Neural cell (in vitro differentiated cells): ENCODE results near the gene KRTAP9-4. TPM values are rescaled to one million over a fixed set of nuclear protein-coding genes. Genes with fewer than 3 reads are reported as not detected.

Experiments
- H2AFZ ChIP-seq: fragments of 200-600, 300-800 bp; sonication (generic), shearing (Covaris generic); 2 replicates; pipeline ENCODE4 v1.6.0; 2014; ENCODE audit warnings: low read depth, mild to moderate bottlenecking, antibody characterized with exemption, low read length, moderate library complexity
- H3F3A ChIP-seq: fragments of 200-600 bp; shearing (Covaris generic); 2 replicates; pipeline ENCODE4 v1.6.1; 2016; ENCODE audit warnings: mild to moderate bottlenecking, moderate library complexity, mixed read lengths, antibody characterized with exemption, low read length; ENCODE audit not compliant: insufficient read depth, poor library complexity, severe bottlenecking
- H3K27ac ChIP-seq: fragments of 200-600, 300-800 bp; sonication (generic), shearing (Covaris generic); 2 replicates; pipeline ENCODE4 v1.5.1; 2014; ENCODE audit warnings: mild to moderate bottlenecking, low read length, moderate library complexity
- H3K27me3 ChIP-seq: fragments of 300-800, 200-600 bp; sonication (generic), shearing (Covaris generic); 2 replicates; pipeline ENCODE4 v1.6.0; 2014; ENCODE audit warnings: mild to moderate bottlenecking, low read depth, low read length, moderate library complexity; ENCODE audit not compliant: insufficient read depth
- H3K36me3 ChIP-seq: fragments of 300-800, 200-600 bp; sonication (generic), shearing (Covaris generic); 2 replicates; pipeline ENCODE4 v1.5.1; 2014; ENCODE audit warnings: mild to moderate bottlenecking, antibody characterized with exemption, low read length, moderate library complexity; ENCODE audit not compliant: insufficient read depth
- H3K4me2 ChIP-seq: fragments of 300-800, 200-600 bp; sonication (generic), shearing (Covaris generic); 2 replicates; pipeline ENCODE4 v1.6.0; 2014; ENCODE audit warnings: mild to moderate bottlenecking, low read length
- H3K4me3 ChIP-seq: fragments of 300-800, 200-600 bp; sonication (generic), shearing (Covaris generic); 2 replicates; pipeline ENCODE4 v1.5.1; 2014; ENCODE audit warnings: mild to moderate bottlenecking, low read length, moderate library complexity
- H3K79me2 ChIP-seq: fragments of 200-600 bp; shearing (Covaris generic); replicated peaks from 2 replicates; pipeline ENCODE4 v1.6.0; 2014; ENCODE audit warnings: mild to moderate bottlenecking, low read length, moderate library complexity; ENCODE audit not compliant: insufficient read depth
- H3K9ac ChIP-seq: fragments of 300-800, 200-600 bp; sonication (generic), shearing (Covaris generic); 2 replicates; pipeline ENCODE4 v1.6.1; 2016; ENCODE audit warnings: mild to moderate bottlenecking, low read length, mixed read lengths
- H3K9me2 ChIP-seq: fragments of 200-600 bp; shearing (Covaris generic); 2 replicates; pipeline ENCODE4 v1.6.1; 2016; ENCODE audit warnings: mild to moderate bottlenecking, low read length, mixed read lengths; ENCODE audit not compliant: insufficient read depth
- H3K9me3 ChIP-seq: fragments of 200-600, 300-800 bp; sonication (generic), shearing (Covaris generic); 2 replicates; pipeline ENCODE4 v1.6.1; 2016; ENCODE audit warnings: mild to moderate bottlenecking, mixed run types, low read length, moderate library complexity, mixed read lengths
- H4K20me1 ChIP-seq: fragments of 200-600 bp; shearing (Covaris generic); 2 replicates; pipeline ENCODE4 v1.6.1; 2016; ENCODE audit warnings: mild to moderate bottlenecking, mixed run types; ENCODE audit not compliant: insufficient read depth
- EP300 ChIP-seq: fragments of 450-650 bp; conservative IDR thresholded peaks from 2 replicates; pipeline ENCODE4 v1.6.1; 2014; ENCODE audit warnings: antibody characterized with exemption, mild to moderate bottlenecking, moderate library complexity; ENCODE audit not compliant: poor library complexity, severe bottlenecking
- EZH2 ChIP-seq: fragments of 200-600, 300-800 bp; shearing (Covaris generic), sonication (generic); IDR thresholded peaks from 2 replicates; pipeline ENCODE4 v1.6.1; 2014; ENCODE audit warnings: antibody characterized with exemption, low read length, borderline replicate concordance, mild to moderate bottlenecking; ENCODE audit not compliant: insufficient read depth, poor library complexity, severe bottlenecking
- MXI1 ChIP-seq: fragments of 450-650 bp; conservative IDR thresholded peaks from 2 replicates; pipeline ENCODE4 v1.6.1; 2014; ENCODE audit warnings: antibody characterized with exemption, mild to moderate bottlenecking; ENCODE audit not compliant: poor library complexity, severe bottlenecking
- POLR2AphosphoS5 ChIP-seq: IDR thresholded peaks from 2 replicates; pipeline ENCODE4 v1.6.1; 2012
- RAD21 ChIP-seq: fragments of 450-650 bp; conservative IDR thresholded peaks from 2 replicates; pipeline ENCODE4 v1.6.1; 2014; ENCODE audit warnings: antibody characterized with exemption, mild to moderate bottlenecking, moderate library complexity
- SMC3 ChIP-seq: fragments of 450-650 bp; conservative IDR thresholded peaks from 2 replicates; pipeline ENCODE4 v1.6.1; 2014; ENCODE audit warnings: antibody characterized with exemption, mild to moderate bottlenecking, moderate library complexity; ENCODE audit not compliant: poor library complexity
- TAF1 ChIP-seq: IDR thresholded peaks from 2 replicates; pipeline ENCODE4 v1.6.1; 2012; ENCODE audit warnings: low read depth
- polyA plus RNA-seq: library from polyadenylated mRNA; depleted of rRNA; stranded (reverse); fragments of >200 nt; gene quantifications from 2 replicates; pipeline ENCODE4 v1.2.3, GENCODE V29; 2014
- TF ChIP-seq, protein P1 (sequence below): fragments of 450-650 bp; IDR thresholded peaks from 2 replicates; pipeline ENCODE4 v1.5.1; 2014; ENCODE audit warnings: antibody characterized with exemption, mild to moderate bottlenecking, moderate library complexity; ENCODE audit not compliant: poor library complexity, severe bottlenecking
- TF ChIP-seq, protein P2 (sequence below): IDR thresholded peaks from 2 replicates; pipeline ENCODE4 v1.6.1; 2012; ENCODE audit warnings: borderline replicate concordance

Gene KRTAP9-4
- polyA plus RNA-seq, 1 donor from 2014 or later, result not detected

DNA sequence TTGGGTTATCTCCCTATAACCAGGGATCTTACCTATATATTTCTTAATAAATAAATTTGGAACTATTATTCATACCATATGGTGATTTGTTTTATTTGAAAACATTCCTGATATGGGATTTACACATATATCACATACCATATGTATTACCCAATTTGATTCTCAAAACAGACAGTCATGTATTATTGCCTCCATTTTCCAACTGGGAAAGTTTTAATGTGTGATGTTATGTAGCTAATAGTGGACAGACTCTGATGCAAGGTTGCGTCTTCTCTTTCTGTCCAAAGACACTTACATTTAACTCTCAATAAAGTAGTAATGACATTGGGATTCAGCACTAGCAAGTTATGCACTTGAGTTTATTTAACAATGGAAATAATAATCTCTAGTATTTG, 6.8 kb downstream of the KRTAP9-4 start:
- Histone ChIP-seq H2AFZ (no peak overlapping the region), H3F3A (no peaks in the 10 kb centered on the region), H3K4me2 (no peak overlapping the region), H3K79me2 (no peaks in the 10 kb centered on the region), H3K27ac (no peak overlapping the region), H3K36me3 (no peaks in the 10 kb centered on the region), H3K27me3 (no peaks in the 10 kb centered on the region), H3K9me3 (no peaks in the 10 kb centered on the region), H3K9me2 (no peaks in the 10 kb centered on the region), H3K4me3 (no peak overlapping the region), H4K20me1 (no peaks in the 10 kb centered on the region), H3K9ac (no peak overlapping the region)
- TF ChIP-seq TAF1 (no peak), RAD21 (no peak), EP300 (no peak), MXI1 (no peak), SMC3 (no peak), EZH2 (no peak), POLR2AphosphoS5 (no peak)
- TF ChIP-seq, protein P1, sequence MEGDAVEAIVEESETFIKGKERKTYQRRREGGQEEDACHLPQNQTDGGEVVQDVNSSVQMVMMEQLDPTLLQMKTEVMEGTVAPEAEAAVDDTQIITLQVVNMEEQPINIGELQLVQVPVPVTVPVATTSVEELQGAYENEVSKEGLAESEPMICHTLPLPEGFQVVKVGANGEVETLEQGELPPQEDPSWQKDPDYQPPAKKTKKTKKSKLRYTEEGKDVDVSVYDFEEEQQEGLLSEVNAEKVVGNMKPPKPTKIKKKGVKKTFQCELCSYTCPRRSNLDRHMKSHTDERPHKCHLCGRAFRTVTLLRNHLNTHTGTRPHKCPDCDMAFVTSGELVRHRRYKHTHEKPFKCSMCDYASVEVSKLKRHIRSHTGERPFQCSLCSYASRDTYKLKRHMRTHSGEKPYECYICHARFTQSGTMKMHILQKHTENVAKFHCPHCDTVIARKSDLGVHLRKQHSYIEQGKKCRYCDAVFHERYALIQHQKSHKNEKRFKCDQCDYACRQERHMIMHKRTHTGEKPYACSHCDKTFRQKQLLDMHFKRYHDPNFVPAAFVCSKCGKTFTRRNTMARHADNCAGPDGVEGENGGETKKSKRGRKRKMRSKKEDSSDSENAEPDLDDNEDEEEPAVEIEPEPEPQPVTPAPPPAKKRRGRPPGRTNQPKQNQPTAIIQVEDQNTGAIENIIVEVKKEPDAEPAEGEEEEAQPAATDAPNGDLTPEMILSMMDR, result no peak
- TF ChIP-seq, protein P2, sequence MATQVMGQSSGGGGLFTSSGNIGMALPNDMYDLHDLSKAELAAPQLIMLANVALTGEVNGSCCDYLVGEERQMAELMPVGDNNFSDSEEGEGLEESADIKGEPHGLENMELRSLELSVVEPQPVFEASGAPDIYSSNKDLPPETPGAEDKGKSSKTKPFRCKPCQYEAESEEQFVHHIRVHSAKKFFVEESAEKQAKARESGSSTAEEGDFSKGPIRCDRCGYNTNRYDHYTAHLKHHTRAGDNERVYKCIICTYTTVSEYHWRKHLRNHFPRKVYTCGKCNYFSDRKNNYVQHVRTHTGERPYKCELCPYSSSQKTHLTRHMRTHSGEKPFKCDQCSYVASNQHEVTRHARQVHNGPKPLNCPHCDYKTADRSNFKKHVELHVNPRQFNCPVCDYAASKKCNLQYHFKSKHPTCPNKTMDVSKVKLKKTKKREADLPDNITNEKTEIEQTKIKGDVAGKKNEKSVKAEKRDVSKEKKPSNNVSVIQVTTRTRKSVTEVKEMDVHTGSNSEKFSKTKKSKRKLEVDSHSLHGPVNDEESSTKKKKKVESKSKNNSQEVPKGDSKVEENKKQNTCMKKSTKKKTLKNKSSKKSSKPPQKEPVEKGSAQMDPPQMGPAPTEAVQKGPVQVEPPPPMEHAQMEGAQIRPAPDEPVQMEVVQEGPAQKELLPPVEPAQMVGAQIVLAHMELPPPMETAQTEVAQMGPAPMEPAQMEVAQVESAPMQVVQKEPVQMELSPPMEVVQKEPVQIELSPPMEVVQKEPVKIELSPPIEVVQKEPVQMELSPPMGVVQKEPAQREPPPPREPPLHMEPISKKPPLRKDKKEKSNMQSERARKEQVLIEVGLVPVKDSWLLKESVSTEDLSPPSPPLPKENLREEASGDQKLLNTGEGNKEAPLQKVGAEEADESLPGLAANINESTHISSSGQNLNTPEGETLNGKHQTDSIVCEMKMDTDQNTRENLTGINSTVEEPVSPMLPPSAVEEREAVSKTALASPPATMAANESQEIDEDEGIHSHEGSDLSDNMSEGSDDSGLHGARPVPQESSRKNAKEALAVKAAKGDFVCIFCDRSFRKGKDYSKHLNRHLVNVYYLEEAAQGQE, result no peak

DNA sequence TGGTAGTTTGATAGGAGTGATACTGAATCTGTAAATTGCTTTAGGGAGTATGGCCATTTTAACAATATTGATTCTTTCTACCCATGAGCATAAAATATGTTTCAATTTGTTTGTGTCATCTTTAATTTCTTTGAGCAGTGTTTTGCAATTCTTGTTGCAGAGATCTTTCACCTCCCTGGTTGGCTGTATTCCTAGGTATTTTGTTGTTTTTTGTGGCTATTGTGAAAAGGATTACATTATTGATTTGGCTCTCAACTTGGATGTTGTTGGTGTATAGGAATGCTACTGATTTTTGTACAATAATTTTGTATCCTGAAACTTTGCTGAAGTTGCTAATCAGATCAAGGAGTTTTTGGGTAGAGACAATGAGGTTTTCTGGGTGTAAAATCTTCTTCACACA, 8.9 kb downstream of the KRTAP9-4 start:
- no peaks in the 10 kb centered on the region for H3K9me3 ChIP-seq
- H3K9me2 ChIP-seq, result no peaks in the 10 kb centered on the region
- no peak overlapping the region for H3K4me2 ChIP-seq
- H3K9ac ChIP-seq, result no peak overlapping the region
- H3K79me2 ChIP-seq, result no peaks in the 10 kb centered on the region
- H3F3A ChIP-seq, result no peaks in the 10 kb centered on the region
- no peaks in the 10 kb centered on the region for H3K27me3 ChIP-seq
- no peaks in the 10 kb centered on the region for H4K20me1 ChIP-seq
- H3K36me3 ChIP-seq, result no peaks in the 10 kb centered on the region
- no peak overlapping the region for H2AFZ ChIP-seq
- TF ChIP-seq, protein P2, result no peak
- TF ChIP-seq POLR2AphosphoS5 (no peak), EP300 (no peak), EZH2 (no peak), SMC3 (no peak), MXI1 (no peak), TAF1 (no peak)
- no peak overlapping the region for H3K4me3 ChIP-seq
- no peak overlapping the region for H3K27ac ChIP-seq
